ENCODE measurements around the gene TPD52L1.

The TPD52L1 gene

DNA sequence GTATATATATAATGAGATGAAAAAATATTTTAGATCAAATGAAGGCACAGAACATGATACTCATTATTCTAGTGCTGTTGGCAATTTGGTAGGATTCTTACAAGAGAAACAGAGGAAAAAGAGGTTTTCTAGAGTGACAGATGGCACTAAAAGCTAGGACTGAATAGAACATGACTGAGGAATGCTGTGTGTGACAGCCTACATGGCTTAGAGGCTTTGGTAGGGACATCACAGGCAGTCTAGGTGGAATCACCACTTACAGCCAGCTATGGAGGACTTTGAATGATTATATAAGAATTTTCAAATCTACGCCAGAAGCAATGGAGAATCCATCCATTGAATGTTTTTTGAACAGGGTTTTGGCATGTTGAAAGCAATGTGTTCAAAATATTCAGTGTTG is 52.8 kb downstream of the TPD52L1 start:
- Histone ChIP-seq H3K4me1 (ENCODE audit: insufficient read depth, poor library complexity, severe bottlenecking) (peaks cover 20% of the 10 kb centered on the region), H3K9me3 (ENCODE audit: severe bottlenecking) (no peaks in the 10 kb centered on the region), H3K4me3 (ENCODE audit: severe bottlenecking) (no peak overlapping the region), H3K27ac (ENCODE audit: poor library complexity, severe bottlenecking) (no peak overlapping the region), H3K27me3 (ENCODE audit: insufficient read depth, poor library complexity, severe bottlenecking) (no peaks in the 10 kb centered on the region), H3K36me3 (ENCODE audit: low read depth) (no peaks in the 10 kb centered on the region)
- ATAC-seq (ENCODE audit: low read depth) (no peak), DNase-seq (ENCODE audit: low spot score) (no peak)
- TF ChIP-seq CTCF (IDR thresholded peaks at IDR 0.05; ENCODE audit: poor library complexity, severe bottlenecking) = no peak

DNA sequence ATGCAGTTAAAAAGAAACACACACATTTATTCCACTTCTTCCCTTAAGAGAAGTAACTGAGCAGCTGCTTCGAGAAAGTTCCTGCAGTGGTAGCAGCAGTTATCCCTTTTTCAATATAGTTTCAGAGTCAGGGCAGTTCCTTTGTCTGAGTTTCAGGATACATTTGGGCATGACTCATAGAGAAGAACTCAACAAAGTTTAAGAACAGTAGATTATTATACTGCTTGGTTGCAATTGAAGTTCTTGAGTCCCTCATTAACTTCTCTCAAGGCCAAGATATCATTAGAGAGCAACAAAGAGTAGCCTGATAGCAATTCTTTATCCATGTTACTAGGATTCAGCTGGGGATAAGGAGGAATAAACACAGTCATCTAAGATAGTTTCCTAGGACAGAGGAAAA is 54.4 kb downstream of the TPD52L1 start:
- Histone ChIP-seq H3K9me3 (ENCODE audit: severe bottlenecking) (no peaks in the 10 kb centered on the region), H3K27ac (ENCODE audit: poor library complexity, severe bottlenecking) (no peak overlapping the region), H3K4me3 (ENCODE audit: severe bottlenecking) (no peak overlapping the region), H3K36me3 (ENCODE audit: low read depth) (no peaks in the 10 kb centered on the region), H3K27me3 (ENCODE audit: insufficient read depth, poor library complexity, severe bottlenecking) (no peaks in the 10 kb centered on the region), H3K4me1 (ENCODE audit: insufficient read depth, poor library complexity, severe bottlenecking) (peaks cover 5% of the 10 kb centered on the region)
- no peak for TF ChIP-seq CTCF (IDR thresholded peaks at IDR 0.05; ENCODE audit: poor library complexity, severe bottlenecking)
- ATAC-seq (ENCODE audit: low read depth) (0 out of 3 replicates have a peak, but pooled peaks have one; percentile 31), DNase-seq (ENCODE audit: low spot score) (no peak)

GRCh38 chr6:125208625-125209249 is 55.2 kb downstream of the TPD52L1 start:
- ATAC-seq (ENCODE audit: low read depth) (no peak), DNase-seq (ENCODE audit: low spot score) (no peak)
- Histone ChIP-seq H3K36me3 (ENCODE audit: low read depth) (no peaks in the 10 kb centered on the region), H3K9me3 (ENCODE audit: severe bottlenecking) (no peaks in the 10 kb centered on the region), H3K4me1 (ENCODE audit: insufficient read depth, poor library complexity, severe bottlenecking) (no peaks in the 10 kb centered on the region), H3K4me3 (ENCODE audit: severe bottlenecking) (no peak overlapping the region), H3K27ac (ENCODE audit: poor library complexity, severe bottlenecking) (no peak overlapping the region), H3K27me3 (ENCODE audit: insufficient read depth, poor library complexity, severe bottlenecking) (no peaks in the 10 kb centered on the region)
- no peak for TF ChIP-seq CTCF (IDR thresholded peaks at IDR 0.05; ENCODE audit: poor library complexity, severe bottlenecking)

DNA sequence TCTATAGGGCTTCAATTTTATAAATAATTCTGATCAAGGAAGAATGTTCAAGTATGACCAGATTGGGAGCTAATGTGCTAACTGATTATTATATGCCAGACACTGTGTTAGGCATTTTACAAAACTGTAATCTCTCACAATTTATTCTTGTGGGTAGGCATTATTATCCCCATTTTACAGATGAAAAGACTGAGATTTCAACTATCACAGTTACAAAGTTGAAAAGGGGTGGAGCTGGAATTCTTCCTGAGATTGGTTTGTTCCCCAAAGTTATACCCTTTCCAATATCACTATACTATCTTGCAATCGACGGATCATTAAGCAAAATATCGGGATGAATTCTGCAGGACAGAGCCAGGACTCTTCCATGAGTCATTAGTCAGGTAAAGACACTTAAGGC is 57.1 kb downstream of the TPD52L1 start:
- no peak for TF ChIP-seq CTCF (IDR thresholded peaks at IDR 0.05; ENCODE audit: poor library complexity, severe bottlenecking)
- Histone ChIP-seq H3K4me3 (ENCODE audit: severe bottlenecking) (no peak overlapping the region), H3K4me1 (ENCODE audit: insufficient read depth, poor library complexity, severe bottlenecking) (no peaks in the 10 kb centered on the region), H3K27ac (ENCODE audit: poor library complexity, severe bottlenecking) (no peak overlapping the region), H3K36me3 (ENCODE audit: low read depth) (no peaks in the 10 kb centered on the region), H3K9me3 (ENCODE audit: severe bottlenecking) (no peaks in the 10 kb centered on the region), H3K27me3 (ENCODE audit: insufficient read depth, poor library complexity, severe bottlenecking) (no peaks in the 10 kb centered on the region)
- no peak for DNase-seq (ENCODE audit: low spot score)
- ATAC-seq (ENCODE audit: low read depth) = no peak

GRCh38 chr6:125211352-125211751 is 57.8 kb downstream of the TPD52L1 start:
- H3K9me3 ChIP-seq (ENCODE audit: severe bottlenecking) = no peaks in the 10 kb centered on the region
- no peaks in the 10 kb centered on the region for H3K4me1 ChIP-seq (ENCODE audit: insufficient read depth, poor library complexity, severe bottlenecking)
- H3K27ac ChIP-seq (ENCODE audit: poor library complexity, severe bottlenecking) = no peak overlapping the region
- DNase-seq (ENCODE audit: low spot score) (no peak), ATAC-seq (ENCODE audit: low read depth) (no peak)
- H3K4me3 ChIP-seq (ENCODE audit: severe bottlenecking) = no peak overlapping the region
- no peak for TF ChIP-seq CTCF (IDR thresholded peaks at IDR 0.05; ENCODE audit: poor library complexity, severe bottlenecking)
- no peaks in the 10 kb centered on the region for H3K36me3 ChIP-seq (ENCODE audit: low read depth)
- no peaks in the 10 kb centered on the region for H3K27me3 ChIP-seq (ENCODE audit: insufficient read depth, poor library complexity, severe bottlenecking)
